Neural progenitor cell (in vitro differentiated cells): ENCODE data around the gene PRKD1. TPM values are rescaled to one million over a fixed set of nuclear protein-coding genes. Genes with fewer than 3 reads are reported as not detected.

Experiments
- DNase-seq: peaks from one replicate; pipeline ENCODE4 v3.0.0-alpha.2; 2016; ENCODE audit warnings: low spot score
- H2AFZ ChIP-seq: fragments of 200-600 bp; sonication (generic); replicated peaks from 2 replicates; pipeline ENCODE4 v1.6.1; 2016; ENCODE audit warnings: antibody characterized with exemption
- H3F3A ChIP-seq: fragments of 200-600 bp; sonication (generic); 2 replicates; pipeline ENCODE4 v1.6.1; 2016; ENCODE audit warnings: antibody characterized with exemption, low read depth
- H3K27ac ChIP-seq: fragments of 200-600 bp; sonication (generic); 2 replicates; pipeline ENCODE4 v1.5.1; 2016; ENCODE audit warnings: mild to moderate bottlenecking
- H3K27me3 ChIP-seq: fragments of 200-600 bp; sonication (generic); 2 replicates; pipeline ENCODE4 v1.6.1; 2016; ENCODE audit warnings: mild to moderate bottlenecking, moderate library complexity
- H3K36me3 ChIP-seq: fragments of 200-600 bp; sonication (generic); 2 replicates; pipeline ENCODE4 v1.5.1; 2016
- H3K4me1 ChIP-seq: fragments of 200-600 bp; sonication (generic); 2 replicates; pipeline ENCODE4 v1.6.1; 2016; ENCODE audit warnings: mixed run types
- H3K4me2 ChIP-seq: fragments of 200-600 bp; sonication (generic); 2 replicates; pipeline ENCODE4 v1.6.1; 2016
- H3K4me3 ChIP-seq: fragments of 200-600 bp; sonication (generic); 2 replicates; pipeline ENCODE4 v1.5.1; 2016
- H3K79me2 ChIP-seq: fragments of 200-600 bp; sonication (generic); 2 replicates; pipeline ENCODE4 v1.6.1; 2016; ENCODE audit warnings: low read depth
- H3K9ac ChIP-seq: fragments of 200-600 bp; sonication (generic); 2 replicates; pipeline ENCODE4 v1.6.1; 2016
- H3K9me3 ChIP-seq: fragments of 200-600 bp; sonication (generic); 2 replicates; pipeline ENCODE4 v1.5.1; 2016; ENCODE audit warnings: low read depth
- H4K20me1 ChIP-seq: fragments of 200-600 bp; sonication (generic); 2 replicates; pipeline ENCODE4 v1.6.1; 2016; ENCODE audit warnings: low read depth
- H3K27ac Mint-ChIP-seq: 3 replicates; pipeline ENCODE4 v1.8.0; 2021; ENCODE audit warnings: mixed read lengths
- H3K27me3 Mint-ChIP-seq: 2 replicates; pipeline ENCODE4 v1.8.0; 2022; ENCODE audit warnings: low read depth, mild to moderate bottlenecking, inconsistent platforms, moderate library complexity, mixed read lengths; ENCODE audit not compliant: insufficient read depth
- H3K36me3 Mint-ChIP-seq: 3 replicates; pipeline ENCODE4 v1.8.0; 2021; ENCODE audit warnings: mixed read lengths
- H3K4me1 Mint-ChIP-seq: 3 replicates; pipeline ENCODE4 v1.8.0; 2021; ENCODE audit warnings: mixed read lengths
- H3K4me3 Mint-ChIP-seq: 3 replicates; pipeline ENCODE4 v1.8.0; 2021; ENCODE audit warnings: mild to moderate bottlenecking, moderate library complexity, mixed read lengths
- H3K9me3 Mint-ChIP-seq: 3 replicates; pipeline ENCODE4 v1.8.0; 2020; ENCODE audit warnings: mixed read lengths
- CTCF ChIP-seq: fragments of 200-600 bp; sonication (generic); IDR thresholded peaks from 2 replicates; pipeline ENCODE4 v1.5.1; 2017; ENCODE audit warnings: antibody characterized with exemption, mild to moderate bottlenecking
- EZH2 ChIP-seq: fragments of 200-600 bp; sonication (generic); IDR thresholded peaks from 2 replicates; pipeline ENCODE4 v1.6.1; 2017; ENCODE audit warnings: antibody characterized with exemption, mild to moderate bottlenecking, moderate library complexity
- EZH2phosphoT487 ChIP-seq: fragments of 200-600 bp; sonication (generic); IDR thresholded peaks from 2 replicates; pipeline ENCODE4 v1.6.1; 2017; ENCODE audit warnings: antibody characterized with exemption
- total RNA-seq: library from RNA; depleted of rRNA; stranded (reverse); fragments of >200 nt; gene quantifications from 2 replicates; pipeline ENCODE4 v1.2.3, GENCODE V29; 2015; ENCODE audit warnings: low replicate concordance

Gene PRKD1
- total RNA-seq, 1 donor from 2014 or later, result 8.7 TPM

GRCh38 chr14:29925736-29926135 lies 1.9 kb downstream of the PRKD1 start:
- Mint-ChIP-seq H3K4me1 (peaks cover 22% of the 10 kb centered on the region), H3K27me3 (peaks cover 3% of the 10 kb centered on the region), H3K9me3 (no peaks in the 10 kb centered on the region), H3K4me3 (peak overlapping the region; percentile 95), H3K27ac (no peak overlapping the region), H3K36me3 (no peaks in the 10 kb centered on the region)
- Histone ChIP-seq H3K79me2 (peaks cover 8% of the 10 kb centered on the region), H3K27ac (no peak overlapping the region), H2AFZ (no peak overlapping the region), H3F3A (peaks cover 26% of the 10 kb centered on the region), H3K9me3 (no peaks in the 10 kb centered on the region), H3K4me3 (peak overlapping the region; percentile 97), H3K27me3 (peaks cover 48% of the 10 kb centered on the region), H3K4me2 (peak overlapping the region; percentile 96), H3K9ac (no peak overlapping the region), H3K36me3 (no peaks in the 10 kb centered on the region), H4K20me1 (peaks cover 18% of the 10 kb centered on the region), H3K4me1 (peaks cover 22% of the 10 kb centered on the region)
- DNase-seq, result peak; percentile 23
- TF ChIP-seq CTCF (no peak), EZH2phosphoT487 (no peak), EZH2 (no peak)

- H3K79me2 ChIP-seq, result peaks cover 8% of the 10 kb centered on the region
- no peak overlapping the region for H3K9ac ChIP-seq
- no peak for TF ChIP-seq CTCF
- no peak for TF ChIP-seq EZH2phosphoT487
- no peak for TF ChIP-seq EZH2
- H3K27ac ChIP-seq, result no peak overlapping the region
- peaks cover 43% of the 10 kb centered on the region for H3K27me3 ChIP-seq
- peaks cover 18% of the 10 kb centered on the region for H4K20me1 ChIP-seq
- H3K36me3 ChIP-seq, result no peaks in the 10 kb centered on the region
- H3K9me3 Mint-ChIP-seq, result no peaks in the 10 kb centered on the region
- H3K9me3 ChIP-seq, result no peaks in the 10 kb centered on the region
- H3K27me3 Mint-ChIP-seq, result peaks cover 3% of the 10 kb centered on the region
- peak overlapping the region; percentile 97 for H3K4me3 ChIP-seq
- DNase-seq, result peak; percentile 26
- H2AFZ ChIP-seq, result no peak overlapping the region
- H3K36me3 Mint-ChIP-seq, result no peaks in the 10 kb centered on the region
- no peak overlapping the region for H3K27ac Mint-ChIP-seq
- H3K4me1 Mint-ChIP-seq, result peaks cover 22% of the 10 kb centered on the region
- peaks cover 26% of the 10 kb centered on the region for H3F3A ChIP-seq
- H3K4me1 ChIP-seq, result peaks cover 22% of the 10 kb centered on the region
- H3K4me2 ChIP-seq, result peak overlapping the region; percentile 96
- H3K4me3 Mint-ChIP-seq, result peak overlapping the region; percentile 95
These were observed 2.4 kb downstream of the PRKD1 start for GRCh38 chr14:29925101-29925722.

- Histone ChIP-seq H3K36me3 (no peaks in the 10 kb centered on the region), H3K9ac (no peak overlapping the region), H3K4me3 (no peak overlapping the region), H3K79me2 (peaks cover 5% of the 10 kb centered on the region), H2AFZ (no peak overlapping the region), H3K27me3 (no peaks in the 10 kb centered on the region), H3K4me2 (no peak overlapping the region), H3K4me1 (peaks cover 4% of the 10 kb centered on the region), H3F3A (no peaks in the 10 kb centered on the region), H3K9me3 (no peaks in the 10 kb centered on the region), H4K20me1 (no peaks in the 10 kb centered on the region), H3K27ac (no peak overlapping the region)
- no peak for DNase-seq
- Mint-ChIP-seq H3K9me3 (no peaks in the 10 kb centered on the region), H3K27ac (no peak overlapping the region), H3K27me3 (peaks cover 2% of the 10 kb centered on the region), H3K4me3 (no peak overlapping the region), H3K36me3 (no peaks in the 10 kb centered on the region), H3K4me1 (peaks cover 4% of the 10 kb centered on the region)
- no peak for TF ChIP-seq EZH2
- TF ChIP-seq CTCF, result no peak
- no peak for TF ChIP-seq EZH2phosphoT487
These were observed 7.8 kb downstream of the PRKD1 start for GRCh38 chr14:29919845-29920244.
